ENCODE results near the gene MMP25. TPM values are rescaled to one million over a fixed set of nuclear protein-coding genes. Genes with fewer than 3 reads are reported as not detected.
A peak's percentile ranks its signal among the peaks of the same experiment; 100 is the strongest.

MMP25 gene
- total and polyA plus RNA-seq, 2 donors from 2014 or later: 0.65 to 1.7 TPM

DNA sequence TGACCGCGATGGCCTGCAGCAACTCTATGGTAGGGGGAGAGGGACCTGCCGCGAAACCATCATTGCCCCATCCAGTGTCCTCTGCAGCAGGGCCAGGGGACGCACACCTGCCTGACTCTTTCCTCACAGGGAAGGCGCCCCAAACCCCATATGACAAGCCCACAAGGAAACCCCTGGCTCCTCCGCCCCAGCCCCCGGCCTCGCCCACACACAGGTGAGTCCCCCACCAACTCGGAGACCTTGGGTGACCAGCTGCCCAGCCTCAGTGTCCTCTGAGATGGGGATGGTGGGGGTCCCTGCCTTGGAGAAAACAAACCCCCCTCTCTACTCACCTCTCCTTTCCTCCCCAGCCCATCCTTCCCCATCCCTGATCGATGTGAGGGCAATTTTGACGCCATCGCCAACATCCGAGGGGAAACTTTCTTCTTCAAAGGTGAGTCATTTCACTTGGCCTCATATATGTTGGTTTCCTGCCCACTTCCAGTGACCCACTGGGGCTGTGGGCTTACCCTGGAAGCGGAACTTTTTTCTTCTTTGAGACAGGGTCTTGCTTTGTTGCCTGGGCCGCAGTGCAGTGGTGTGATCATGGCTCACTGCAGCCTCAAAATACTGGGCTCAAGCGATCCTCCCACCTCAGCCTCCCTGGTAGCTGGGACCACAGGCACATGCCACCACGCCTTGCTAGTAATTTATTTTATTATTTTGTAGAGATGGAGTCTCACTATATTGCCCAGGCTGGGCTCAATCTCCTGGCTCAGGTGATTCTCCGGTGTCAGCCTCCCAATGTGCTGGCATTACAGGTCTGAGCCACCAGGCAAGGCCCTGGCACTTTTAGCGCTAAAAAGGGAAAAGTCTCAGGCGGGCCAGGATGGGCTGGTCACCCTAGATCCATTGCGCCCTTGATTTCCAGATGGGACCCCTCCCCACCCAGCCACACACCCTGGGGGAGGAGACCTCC, 11.1 kb downstream of the MMP25 start:
- Histone ChIP-seq H3K27me3 (ENCODE audit: control insufficient read depth, insufficient read depth, low read length) (no peaks in the 10 kb centered on the region), H3K9me3 (ENCODE audit: control insufficient read depth in 2 of 3, insufficient read depth in 1 of 3, low read length in 3 of 3) (no peaks in the 10 kb centered on the region), H3K9ac (ENCODE audit: low read length in 3 of 3) (no peak overlapping the region), H3K4me3 (ENCODE audit: low read length in 3 of 3) (no peak overlapping the region), H3K36me3 (ENCODE audit: control insufficient read depth in 2 of 3, insufficient read depth in 3 of 3, low read length in 3 of 3) (no peaks in the 10 kb centered on the region), H3K4me1 (ENCODE audit: control insufficient read depth in 2 of 3, insufficient read depth in 2 of 3, low read depth in 1 of 3, low read length in 3 of 3) (peaks cover 0 to 7% (median 3%) of the 10 kb centered on the region in 3 donors), H3K27ac (ENCODE audit: low read depth in 2 of 2, low read length in 2 of 2) (no peak overlapping the region)
- FAIRE-seq (no peak), DNase-seq (peak in 2 of 5 donors; percentile 48 to 78)
- intact Hi-C loops (cut with DNase I): no loop called here
- TF ChIP-seq, protein P1, sequence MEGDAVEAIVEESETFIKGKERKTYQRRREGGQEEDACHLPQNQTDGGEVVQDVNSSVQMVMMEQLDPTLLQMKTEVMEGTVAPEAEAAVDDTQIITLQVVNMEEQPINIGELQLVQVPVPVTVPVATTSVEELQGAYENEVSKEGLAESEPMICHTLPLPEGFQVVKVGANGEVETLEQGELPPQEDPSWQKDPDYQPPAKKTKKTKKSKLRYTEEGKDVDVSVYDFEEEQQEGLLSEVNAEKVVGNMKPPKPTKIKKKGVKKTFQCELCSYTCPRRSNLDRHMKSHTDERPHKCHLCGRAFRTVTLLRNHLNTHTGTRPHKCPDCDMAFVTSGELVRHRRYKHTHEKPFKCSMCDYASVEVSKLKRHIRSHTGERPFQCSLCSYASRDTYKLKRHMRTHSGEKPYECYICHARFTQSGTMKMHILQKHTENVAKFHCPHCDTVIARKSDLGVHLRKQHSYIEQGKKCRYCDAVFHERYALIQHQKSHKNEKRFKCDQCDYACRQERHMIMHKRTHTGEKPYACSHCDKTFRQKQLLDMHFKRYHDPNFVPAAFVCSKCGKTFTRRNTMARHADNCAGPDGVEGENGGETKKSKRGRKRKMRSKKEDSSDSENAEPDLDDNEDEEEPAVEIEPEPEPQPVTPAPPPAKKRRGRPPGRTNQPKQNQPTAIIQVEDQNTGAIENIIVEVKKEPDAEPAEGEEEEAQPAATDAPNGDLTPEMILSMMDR (IDR thresholded peaks at IDR 0.05; ENCODE audit: borderline replicate concordance, extremely low read depth, insufficient read depth): no peak

DNA sequence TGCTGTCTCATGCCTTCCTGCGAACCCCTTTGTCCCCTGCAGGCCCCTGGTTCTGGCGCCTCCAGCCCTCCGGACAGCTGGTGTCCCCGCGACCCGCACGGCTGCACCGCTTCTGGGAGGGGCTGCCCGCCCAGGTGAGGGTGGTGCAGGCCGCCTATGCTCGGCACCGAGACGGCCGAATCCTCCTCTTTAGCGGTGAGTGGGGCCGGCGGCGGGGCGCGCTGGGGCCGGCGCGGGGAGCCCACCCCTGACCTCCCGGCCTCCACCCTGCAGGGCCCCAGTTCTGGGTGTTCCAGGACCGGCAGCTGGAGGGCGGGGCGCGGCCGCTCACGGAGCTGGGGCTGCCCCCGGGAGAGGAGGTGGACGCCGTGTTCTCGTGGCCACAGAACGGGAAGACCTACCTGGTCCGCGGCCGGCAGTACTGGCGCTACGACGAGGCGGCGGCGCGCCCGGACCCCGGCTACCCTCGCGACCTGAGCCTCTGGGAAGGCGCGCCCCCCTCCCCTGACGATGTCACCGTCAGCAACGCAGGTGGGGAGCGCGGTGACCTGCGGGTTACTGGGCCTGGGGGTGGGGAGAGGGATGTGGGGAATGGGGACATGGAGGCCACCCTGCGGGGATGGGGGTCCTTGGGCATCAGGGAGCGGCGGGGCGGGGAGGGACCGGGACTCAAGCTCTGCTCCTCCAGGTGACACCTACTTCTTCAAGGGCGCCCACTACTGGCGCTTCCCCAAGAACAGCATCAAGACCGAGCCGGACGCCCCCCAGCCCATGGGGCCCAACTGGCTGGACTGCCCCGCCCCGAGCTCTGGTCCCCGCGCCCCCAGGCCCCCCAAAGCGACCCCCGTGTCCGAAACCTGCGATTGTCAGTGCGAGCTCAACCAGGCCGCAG, 12.0 kb downstream of the MMP25 start:
- peak overlapping the region in 1 of 2 donors; percentile 24 for H3K27ac ChIP-seq (ENCODE audit: low read depth in 2 of 2, low read length in 2 of 2)
- no peaks in the 10 kb centered on the region for H3K27me3 ChIP-seq (ENCODE audit: control insufficient read depth, insufficient read depth, low read length)
- TF ChIP-seq, protein P1 (IDR thresholded peaks at IDR 0.05; ENCODE audit: borderline replicate concordance, extremely low read depth, insufficient read depth): peak; percentile 5
- peak overlapping the region; percentile 36 to 65 (median 49) for H3K4me3 ChIP-seq (ENCODE audit: low read length in 3 of 3)
- peak; percentile 62 to 88 (median 71) for DNase-seq
- intact Hi-C loops (cut with DNase I): no loop called here
- FAIRE-seq: no peak
- peaks cover 0 to 7% (median 3%) of the 10 kb centered on the region in 3 donors for H3K4me1 ChIP-seq (ENCODE audit: control insufficient read depth in 2 of 3, insufficient read depth in 2 of 3, low read depth in 1 of 3, low read length in 3 of 3)
- no peaks in the 10 kb centered on the region for H3K36me3 ChIP-seq (ENCODE audit: control insufficient read depth in 2 of 3, insufficient read depth in 3 of 3, low read length in 3 of 3)
- no peaks in the 10 kb centered on the region for H3K9me3 ChIP-seq (ENCODE audit: control insufficient read depth in 2 of 3, insufficient read depth in 1 of 3, low read length in 3 of 3)
- peak overlapping the region in 2 of 3 donors; percentile 49 to 55 for H3K9ac ChIP-seq (ENCODE audit: low read length in 3 of 3)

- FAIRE-seq: no peak
- intact Hi-C loops (cut with DNase I): no loop called here
Measured at GRCh38 chr16:3059041-3059722, 12.8 kb downstream of the MMP25 start.

More at GRCh38 chr16:3059041-3059722, 12.8 kb downstream of the MMP25 start:
- DNase-seq: peak; percentile 91 to 98 (median 94)
- H3K36me3 ChIP-seq (ENCODE audit: control insufficient read depth in 2 of 3, insufficient read depth in 3 of 3, low read length in 3 of 3): no peaks in the 10 kb centered on the region
- H3K9ac ChIP-seq (ENCODE audit: low read length in 3 of 3): peak overlapping the region; percentile 21 to 83 (median 49)
- H3K4me3 ChIP-seq (ENCODE audit: low read length in 3 of 3): peak overlapping the region; percentile 45 to 65 (median 49)
- no peaks in the 10 kb centered on the region for H3K27me3 ChIP-seq (ENCODE audit: control insufficient read depth, insufficient read depth, low read length)
- peak overlapping the region; percentile 77 to 84 for H3K27ac ChIP-seq (ENCODE audit: low read depth in 2 of 2, low read length in 2 of 2)
- H3K4me1 ChIP-seq (ENCODE audit: control insufficient read depth in 2 of 3, insufficient read depth in 2 of 3, low read depth in 1 of 3, low read length in 3 of 3): peaks cover 0 to 7% (median 3%) of the 10 kb centered on the region in 3 donors
- TF ChIP-seq, protein P1 (IDR thresholded peaks at IDR 0.05; ENCODE audit: borderline replicate concordance, extremely low read depth, insufficient read depth): peak; percentile 94
- H3K9me3 ChIP-seq (ENCODE audit: control insufficient read depth in 2 of 3, insufficient read depth in 1 of 3, low read length in 3 of 3): no peaks in the 10 kb centered on the region
